ENCODE results near the gene SMG7.
A peak's percentile ranks its signal among the peaks of the same experiment; 100 is the strongest.
"Not testable (repeated sequence)": the region's sequence is repeated elsewhere in the genome, so short reads cannot be mapped to it uniquely, and the experiment has no call there.

Gene SMG7, protein sequence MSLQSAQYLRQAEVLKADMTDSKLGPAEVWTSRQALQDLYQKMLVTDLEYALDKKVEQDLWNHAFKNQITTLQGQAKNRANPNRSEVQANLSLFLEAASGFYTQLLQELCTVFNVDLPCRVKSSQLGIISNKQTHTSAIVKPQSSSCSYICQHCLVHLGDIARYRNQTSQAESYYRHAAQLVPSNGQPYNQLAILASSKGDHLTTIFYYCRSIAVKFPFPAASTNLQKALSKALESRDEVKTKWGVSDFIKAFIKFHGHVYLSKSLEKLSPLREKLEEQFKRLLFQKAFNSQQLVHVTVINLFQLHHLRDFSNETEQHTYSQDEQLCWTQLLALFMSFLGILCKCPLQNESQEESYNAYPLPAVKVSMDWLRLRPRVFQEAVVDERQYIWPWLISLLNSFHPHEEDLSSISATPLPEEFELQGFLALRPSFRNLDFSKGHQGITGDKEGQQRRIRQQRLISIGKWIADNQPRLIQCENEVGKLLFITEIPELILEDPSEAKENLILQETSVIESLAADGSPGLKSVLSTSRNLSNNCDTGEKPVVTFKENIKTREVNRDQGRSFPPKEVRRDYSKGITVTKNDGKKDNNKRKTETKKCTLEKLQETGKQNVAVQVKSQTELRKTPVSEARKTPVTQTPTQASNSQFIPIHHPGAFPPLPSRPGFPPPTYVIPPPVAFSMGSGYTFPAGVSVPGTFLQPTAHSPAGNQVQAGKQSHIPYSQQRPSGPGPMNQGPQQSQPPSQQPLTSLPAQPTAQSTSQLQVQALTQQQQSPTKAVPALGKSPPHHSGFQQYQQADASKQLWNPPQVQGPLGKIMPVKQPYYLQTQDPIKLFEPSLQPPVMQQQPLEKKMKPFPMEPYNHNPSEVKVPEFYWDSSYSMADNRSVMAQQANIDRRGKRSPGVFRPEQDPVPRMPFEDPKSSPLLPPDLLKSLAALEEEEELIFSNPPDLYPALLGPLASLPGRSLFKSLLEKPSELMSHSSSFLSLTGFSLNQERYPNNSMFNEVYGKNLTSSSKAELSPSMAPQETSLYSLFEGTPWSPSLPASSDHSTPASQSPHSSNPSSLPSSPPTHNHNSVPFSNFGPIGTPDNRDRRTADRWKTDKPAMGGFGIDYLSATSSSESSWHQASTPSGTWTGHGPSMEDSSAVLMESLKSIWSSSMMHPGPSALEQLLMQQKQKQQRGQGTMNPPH

DNA sequence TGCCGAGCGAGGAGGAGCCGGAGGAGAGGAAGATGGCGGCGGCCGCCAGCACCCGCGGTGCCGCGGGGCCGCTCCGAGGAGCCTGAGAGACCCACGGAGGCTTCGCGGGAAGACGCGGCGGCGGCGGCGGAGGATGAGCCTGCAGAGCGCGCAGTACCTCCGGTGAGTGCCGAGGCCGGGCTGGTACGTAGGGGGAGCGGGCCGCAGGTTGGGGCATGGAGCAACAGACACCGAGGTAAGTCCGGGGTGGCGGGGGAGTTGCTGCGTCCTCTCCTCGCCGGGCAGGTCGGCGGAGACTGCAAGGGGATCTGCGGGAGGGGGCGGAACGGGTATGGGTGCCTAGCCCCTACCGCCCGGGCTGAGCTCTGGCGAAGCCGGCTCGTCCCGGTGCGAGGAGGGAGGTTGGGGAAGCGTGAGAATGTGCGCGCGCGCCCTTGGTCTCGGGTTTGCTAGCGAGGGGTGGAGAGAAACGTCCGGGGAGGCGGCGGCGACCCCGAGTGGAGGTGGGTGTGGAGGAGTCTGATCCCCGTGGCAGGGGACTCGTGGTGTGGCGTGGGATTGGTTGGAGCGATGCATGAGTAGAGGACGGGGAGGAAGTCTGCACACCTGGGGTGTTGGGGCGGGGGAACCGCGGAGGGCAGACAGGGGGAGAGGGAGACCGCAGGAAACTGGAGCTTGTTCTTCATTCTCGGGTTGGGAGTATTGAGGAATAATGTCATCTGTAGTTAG, at the start of gene SMG7:
SMG7 (plus strand) TSS at position 12 of the 729 bp plus-strand sequence; CDS start at position 134, 122 bp downstream.
- DNase-seq (ENCODE audit: low read depth in 1 of 2, low spot score in 1 of 2): peak in 1 of 2 donors; percentile 27

DNA sequence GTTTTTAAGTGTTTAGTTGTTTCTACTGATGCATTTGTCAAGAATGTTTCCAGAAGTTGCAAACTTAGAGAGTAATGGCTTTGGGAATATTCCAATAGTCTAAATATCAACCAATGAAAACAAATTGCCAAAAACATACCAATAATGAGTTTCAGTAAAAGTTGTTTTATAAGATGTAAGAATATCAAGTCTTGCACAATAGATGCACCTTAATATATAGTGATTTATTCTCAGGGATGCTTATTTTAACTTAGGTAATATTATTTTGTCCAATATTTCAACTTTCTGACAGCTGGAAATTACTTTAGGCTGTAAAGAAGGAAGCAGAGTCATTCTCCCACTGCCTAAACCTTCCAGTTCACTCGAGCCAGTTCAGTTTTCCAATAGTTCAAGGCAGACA, 48.8 kb upstream of the SMG7 start:
- no peak for DNase-seq (ENCODE audit: low read depth in 1 of 2, low spot score in 1 of 2)

DNA sequence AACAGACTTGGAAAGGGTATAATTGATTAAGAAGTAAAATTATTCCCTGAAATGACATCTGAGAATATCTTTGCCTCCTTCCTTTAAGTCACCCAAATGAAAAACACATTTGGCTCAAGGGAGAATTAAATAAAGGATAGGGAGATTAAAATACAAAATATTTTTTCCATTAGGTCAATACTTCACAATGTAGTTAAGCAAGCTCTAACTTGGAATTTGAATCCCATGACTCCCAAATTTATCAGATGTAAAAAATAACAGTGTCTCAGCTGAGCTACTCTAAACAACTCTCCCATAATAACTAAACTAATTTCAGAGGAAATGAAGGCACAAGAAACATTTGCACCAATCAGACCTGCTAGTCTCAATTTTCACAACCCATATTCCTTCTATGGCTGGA, 47.6 kb upstream of the SMG7 start:
- no peak for DNase-seq (ENCODE audit: low read depth in 1 of 2, low spot score in 1 of 2)

DNA sequence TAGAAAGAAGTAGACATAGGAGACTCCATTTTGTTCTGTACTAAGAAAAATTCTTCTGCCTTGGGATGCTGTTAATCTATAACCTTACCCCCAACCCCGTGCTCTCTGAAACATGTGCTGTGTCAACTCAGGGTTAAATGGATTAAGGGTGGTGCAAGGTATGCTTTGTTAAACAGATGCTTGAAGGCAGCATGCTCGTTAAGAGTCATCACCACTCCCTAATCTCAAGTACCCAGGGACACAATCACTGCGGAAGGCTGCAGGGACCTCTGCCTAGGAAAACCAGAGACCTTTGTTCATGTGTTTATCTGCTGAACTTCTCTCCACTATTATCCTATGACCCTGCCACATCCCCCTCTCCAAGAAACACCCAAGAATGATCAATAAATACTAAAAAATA, 44.7 kb upstream of the SMG7 start:
- not testable (repeated sequence) for DNase-seq (ENCODE audit: low read depth in 1 of 2, low spot score in 1 of 2)

DNA sequence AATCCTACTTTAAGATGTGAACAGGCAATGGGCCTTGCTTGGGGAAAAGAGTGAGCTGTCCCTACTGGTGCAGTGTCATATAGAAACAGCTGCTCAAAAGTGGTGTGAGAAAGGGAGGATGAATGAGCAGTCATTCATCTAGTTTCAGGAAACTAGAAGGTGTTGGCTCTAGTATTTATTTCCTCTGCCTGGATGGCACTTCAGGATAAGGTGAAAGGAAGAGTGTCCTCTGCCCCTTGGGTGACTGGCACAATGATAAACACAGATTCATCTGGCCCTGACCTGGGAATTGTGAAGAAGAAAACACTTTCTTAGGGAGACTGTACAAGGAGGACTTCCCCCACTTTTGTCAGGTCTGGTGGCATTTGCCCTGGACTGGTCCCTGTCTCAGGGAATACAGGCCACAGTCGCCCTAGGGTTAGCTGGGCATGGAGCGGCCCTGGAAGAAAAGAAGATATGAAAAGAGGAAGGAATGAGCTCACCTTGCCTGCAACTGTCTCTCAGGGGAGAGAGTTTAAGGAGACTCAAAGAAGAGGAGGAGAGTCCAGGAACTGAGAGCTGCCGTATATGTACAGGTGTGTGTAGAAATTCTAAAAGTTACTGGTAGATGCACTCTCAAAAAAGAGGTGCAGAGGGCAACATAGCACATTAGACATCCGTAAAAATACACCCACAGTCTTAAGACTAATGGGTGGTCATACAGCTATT, 40.3 kb upstream of the SMG7 start:
- no peak for DNase-seq (ENCODE audit: low read depth in 1 of 2, low spot score in 1 of 2)

DNA sequence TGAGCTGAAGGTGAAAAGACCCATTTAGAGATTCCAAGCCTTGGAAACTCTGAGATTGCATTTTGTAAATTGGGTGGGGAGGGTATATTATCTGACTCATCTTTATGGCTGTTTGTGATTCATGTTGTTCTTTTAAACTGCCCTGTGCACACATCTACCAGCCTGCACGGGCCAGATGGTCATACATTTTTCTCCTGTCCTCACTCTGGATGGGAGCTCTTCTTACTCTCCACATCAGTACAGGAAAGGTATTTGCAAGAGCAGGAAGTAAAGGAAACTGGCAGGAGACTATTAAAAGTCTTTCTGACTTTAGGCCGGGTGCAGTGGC, 39.8 kb upstream of the SMG7 start:
- DNase-seq (ENCODE audit: low read depth in 1 of 2, low spot score in 1 of 2): no peak

DNA sequence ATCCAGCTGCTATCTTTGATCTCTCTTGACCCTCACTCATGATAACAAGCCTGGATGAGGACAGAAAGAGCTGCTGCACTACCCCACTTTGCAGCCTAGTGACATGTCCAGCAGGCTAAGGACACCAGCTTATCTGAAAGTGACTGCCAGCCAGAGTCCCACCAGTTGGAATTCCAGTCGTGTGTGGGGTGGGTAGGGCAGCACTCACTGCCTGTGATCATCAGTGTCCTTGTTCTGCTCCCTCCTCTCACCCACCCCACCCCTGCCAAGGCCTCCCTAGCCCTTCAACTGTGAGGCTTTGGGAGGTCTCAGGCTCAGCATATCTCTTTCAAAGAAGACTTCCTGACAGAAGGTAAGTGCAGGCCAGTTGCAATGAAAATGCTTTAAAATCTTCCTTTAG, 38.6 kb upstream of the SMG7 start:
- DNase-seq (ENCODE audit: low read depth in 1 of 2, low spot score in 1 of 2): no peak

DNA sequence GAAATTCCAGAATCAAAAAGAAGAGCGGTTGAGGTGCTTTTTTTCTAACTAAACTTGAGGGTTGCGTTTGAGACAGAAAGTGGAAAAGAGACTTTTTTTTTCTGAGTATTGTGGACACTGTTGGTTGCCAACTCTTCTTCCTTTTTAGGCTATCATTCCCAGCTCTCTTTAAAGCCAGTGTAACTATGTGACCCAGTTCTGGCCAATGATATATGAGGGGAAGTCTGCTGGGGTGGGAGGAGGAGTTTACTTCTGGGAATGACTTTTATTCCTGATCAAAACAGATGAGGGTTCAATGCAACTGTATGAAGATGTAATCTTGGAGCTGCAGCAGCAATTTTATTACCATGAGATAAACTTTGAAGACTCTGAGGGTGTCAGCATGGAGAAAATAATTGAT, 36.8 kb upstream of the SMG7 start:
- DNase-seq (ENCODE audit: low read depth in 1 of 2, low spot score in 1 of 2): no peak

DNA sequence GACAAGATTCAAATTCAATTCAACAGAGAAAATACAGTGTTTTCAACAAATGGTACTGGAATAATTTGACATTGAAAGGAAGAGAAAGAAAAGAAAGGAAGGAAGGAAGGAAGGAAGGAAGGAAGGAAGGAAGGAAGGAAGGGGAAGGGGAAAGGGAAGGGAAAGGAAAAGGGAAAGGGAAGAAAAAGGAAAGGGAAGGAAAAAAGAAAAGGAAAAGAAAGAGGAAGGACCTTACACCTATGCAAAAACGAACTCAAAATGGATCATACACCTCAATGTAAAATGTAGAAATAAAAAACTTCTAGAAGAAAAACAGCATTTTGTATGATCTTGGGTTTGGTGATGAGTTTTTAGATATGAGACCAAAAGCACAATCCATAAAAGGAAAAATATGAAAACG, 34.2 kb upstream of the SMG7 start:
- DNase-seq (ENCODE audit: low read depth in 1 of 2, low spot score in 1 of 2): no peak

DNA sequence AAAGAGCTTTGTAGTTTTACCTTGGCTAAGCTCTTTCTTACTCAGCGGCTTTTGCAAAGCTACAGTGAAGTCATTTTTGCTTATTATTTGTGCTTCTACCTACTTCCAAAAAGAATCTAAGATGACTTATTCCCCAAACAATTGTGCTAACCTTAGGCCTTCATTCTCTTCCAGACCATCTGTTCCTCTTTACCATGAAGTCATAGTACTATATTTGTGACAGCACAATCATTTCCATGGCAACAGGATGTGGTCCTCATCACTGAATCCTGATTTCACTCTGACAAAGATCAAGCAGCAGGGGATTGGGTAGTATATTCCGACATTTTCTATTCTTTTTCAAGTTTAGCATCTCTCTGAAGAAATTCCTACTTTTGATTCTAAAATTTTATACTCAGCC, 29.3 kb upstream of the SMG7 start:
- no peak for DNase-seq (ENCODE audit: low read depth in 1 of 2, low spot score in 1 of 2)

DNA sequence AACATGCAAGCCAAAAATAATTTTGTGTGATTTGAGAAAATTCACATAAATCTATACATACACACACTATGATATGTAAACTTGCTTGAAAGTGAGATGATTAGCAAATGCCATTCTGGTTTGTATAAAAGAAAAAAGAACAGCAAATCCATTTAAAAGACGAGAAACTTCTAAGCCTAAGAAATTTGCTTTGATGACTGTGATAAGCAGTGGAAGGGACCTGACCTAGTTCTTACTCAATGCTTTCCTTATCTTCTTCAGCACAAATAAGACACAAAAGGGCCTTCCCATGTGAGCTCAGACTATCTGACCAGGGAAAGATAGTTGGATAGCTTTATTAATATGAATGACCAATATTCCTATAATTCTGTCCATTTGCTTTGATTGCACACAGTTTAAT, 28.8 kb upstream of the SMG7 start:
- no peak for DNase-seq (ENCODE audit: low read depth in 1 of 2, low spot score in 1 of 2)

DNA sequence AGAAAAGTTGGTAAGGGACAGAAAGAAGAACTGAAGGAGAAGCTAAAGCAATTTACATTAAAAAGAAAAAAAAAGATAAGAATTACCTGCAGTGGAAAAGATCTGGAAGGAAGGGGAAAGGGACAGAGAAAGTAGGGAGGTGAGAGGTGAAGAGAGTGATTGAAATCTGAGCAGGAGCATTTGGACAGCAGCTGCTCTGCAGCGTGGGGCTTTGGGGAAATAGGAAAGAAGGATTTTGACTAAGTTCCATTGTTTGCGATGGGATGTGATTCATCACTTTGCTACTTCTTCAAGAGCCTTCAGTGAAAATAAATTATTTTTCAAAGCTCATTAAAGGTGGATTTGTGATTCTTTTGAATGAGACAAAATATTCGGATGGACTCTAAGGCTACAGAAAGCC, 28.1 kb upstream of the SMG7 start:
- no peak for DNase-seq (ENCODE audit: low read depth in 1 of 2, low spot score in 1 of 2)

DNA sequence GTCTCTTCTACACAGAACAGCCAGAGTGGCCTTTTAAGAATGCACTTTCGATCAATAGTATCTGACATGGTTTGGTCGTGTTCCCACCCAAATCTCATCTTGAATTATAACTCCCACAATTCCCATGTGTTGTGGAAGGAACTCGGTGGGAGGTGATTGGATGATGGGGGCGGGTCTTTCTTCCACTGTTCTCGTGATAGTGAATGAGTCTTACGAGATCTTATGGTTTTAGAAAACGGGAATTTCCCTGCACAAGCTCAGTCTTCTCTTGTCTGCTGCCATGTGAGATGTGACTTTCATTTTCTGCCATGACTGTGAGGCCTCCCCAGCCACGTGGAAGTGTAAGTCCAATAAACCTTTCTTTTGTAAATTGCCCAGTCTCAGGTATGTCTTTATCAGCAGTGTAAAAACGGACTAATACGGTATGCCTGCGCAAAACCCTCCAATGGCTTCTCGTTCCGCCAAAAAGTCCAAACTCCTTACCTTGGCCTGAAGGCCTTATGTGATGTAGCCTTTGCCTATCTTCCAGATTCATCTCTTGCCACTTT, 23.0 kb upstream of the SMG7 start:
- DNase-seq (ENCODE audit: low read depth in 1 of 2, low spot score in 1 of 2): no peak

DNA sequence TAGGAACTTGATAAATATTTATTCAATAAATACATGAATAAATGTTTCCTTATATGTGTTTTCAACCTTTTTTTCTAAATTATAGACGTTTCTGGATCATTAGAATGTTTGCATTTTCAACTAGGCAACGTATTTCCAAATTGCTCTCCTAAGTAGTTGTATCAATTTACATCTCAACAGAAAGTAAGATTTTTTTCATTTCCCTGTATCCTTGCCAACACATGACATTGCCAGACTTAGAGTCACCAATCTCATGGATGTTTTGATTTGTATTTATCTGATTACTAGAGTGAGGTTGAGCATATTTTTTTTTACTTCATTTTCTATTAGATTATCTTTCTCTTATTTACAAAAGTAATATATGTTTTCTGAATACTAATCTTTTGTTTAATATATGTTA, 22.2 kb upstream of the SMG7 start:
- DNase-seq (ENCODE audit: low read depth in 1 of 2, low spot score in 1 of 2): no peak

DNA sequence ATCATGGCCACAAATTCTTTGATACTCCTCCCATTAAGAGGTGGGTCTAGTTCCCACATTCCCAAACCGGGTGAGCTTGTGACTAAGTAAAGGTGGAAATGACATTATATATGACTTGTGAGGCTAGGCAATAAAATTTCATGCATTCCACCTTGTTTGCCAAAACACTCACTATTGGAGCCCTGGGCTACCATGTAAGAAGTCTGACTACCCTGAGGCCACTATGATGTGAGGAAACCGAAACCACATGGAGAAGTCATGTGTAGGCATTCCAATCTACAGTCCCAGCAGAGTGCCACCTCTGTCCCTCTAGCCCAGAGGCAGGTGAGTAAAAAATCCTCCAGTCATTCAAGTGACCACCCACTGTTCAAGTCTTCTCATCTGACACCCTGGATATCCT, 17.9 kb upstream of the SMG7 start:
- no peak for DNase-seq (ENCODE audit: low read depth in 1 of 2, low spot score in 1 of 2)

DNA sequence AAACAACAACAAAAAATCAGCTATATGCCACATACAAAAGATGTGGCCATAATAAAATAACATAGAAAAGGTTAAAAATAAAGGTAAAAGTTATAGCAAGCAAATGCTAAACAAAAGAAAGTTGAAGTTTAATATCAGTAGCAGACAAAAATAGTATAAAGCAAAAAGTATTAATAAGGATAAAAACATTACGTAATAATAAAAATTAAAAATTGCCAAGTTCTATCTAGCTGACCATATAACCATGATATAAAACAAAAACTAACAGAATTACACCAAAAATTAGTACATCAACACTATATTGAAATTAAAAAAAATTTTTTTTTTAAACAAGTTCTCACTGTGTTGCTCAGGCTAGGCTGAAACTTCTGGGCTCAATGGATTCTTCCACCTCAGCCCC, 15.5 kb upstream of the SMG7 start:
- DNase-seq (ENCODE audit: low read depth in 1 of 2, low spot score in 1 of 2): no peak

DNA sequence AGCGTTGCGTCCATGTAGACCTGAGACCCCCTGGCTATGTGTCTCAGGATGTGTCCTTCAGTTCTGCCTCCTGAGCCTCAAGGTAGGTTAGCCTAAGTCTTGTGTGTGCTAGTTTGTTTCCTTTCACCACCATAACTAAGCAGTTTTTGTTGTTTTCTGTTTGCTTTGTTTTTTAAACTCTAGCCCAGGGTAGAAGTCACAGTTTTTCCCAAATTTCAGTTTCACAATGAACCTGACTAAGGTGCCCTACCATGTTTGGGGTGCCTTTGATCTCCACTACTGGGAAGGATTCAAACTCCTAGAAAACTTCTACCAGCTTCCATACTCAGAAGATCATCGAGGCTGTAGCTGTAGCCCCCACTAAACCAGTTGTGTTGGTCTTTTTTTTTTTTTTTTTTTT, 14.8 kb upstream of the SMG7 start:
- no peak for DNase-seq (ENCODE audit: low read depth in 1 of 2, low spot score in 1 of 2)

DNA sequence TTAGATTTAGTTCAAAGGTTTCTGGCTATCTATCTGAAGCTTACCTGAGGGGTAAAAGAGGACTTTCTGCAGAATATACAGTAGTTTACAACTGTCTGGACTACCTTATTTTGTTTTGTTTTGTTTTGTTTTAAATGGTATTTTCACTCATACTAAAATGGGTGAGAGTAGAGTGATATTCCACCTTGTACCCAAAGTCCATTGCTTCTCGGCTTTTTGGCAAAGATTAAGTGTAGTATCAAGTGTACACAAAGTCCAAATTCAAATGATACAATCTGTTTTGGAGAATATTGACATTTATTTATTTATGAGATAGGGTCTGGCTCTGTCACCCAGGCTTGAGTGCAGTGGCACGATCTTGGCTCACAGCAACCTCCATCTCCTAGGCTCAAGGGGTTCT, 11.7 kb upstream of the SMG7 start:
- no peak for DNase-seq (ENCODE audit: low read depth in 1 of 2, low spot score in 1 of 2)

DNA sequence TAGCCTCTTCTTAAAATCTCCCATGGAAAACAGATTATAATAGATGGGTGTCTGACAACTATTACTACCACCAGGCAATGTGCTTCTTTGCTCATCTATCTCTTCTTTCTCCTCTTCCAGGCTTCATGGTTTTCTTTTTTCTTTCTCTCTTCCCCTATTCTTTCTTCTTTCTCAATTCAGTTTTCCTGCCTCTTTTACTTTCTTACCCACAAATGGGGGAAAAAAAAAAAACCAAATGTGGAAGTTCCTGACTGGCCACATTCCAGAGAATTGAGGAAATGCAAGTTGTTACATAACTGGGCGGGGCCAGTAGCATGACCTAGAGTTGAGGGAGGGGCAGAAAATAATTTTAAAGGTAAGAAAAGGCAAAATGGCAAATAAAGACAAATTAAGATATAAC, 10.9 kb upstream of the SMG7 start:
- no peak for DNase-seq (ENCODE audit: low read depth in 1 of 2, low spot score in 1 of 2)

DNA sequence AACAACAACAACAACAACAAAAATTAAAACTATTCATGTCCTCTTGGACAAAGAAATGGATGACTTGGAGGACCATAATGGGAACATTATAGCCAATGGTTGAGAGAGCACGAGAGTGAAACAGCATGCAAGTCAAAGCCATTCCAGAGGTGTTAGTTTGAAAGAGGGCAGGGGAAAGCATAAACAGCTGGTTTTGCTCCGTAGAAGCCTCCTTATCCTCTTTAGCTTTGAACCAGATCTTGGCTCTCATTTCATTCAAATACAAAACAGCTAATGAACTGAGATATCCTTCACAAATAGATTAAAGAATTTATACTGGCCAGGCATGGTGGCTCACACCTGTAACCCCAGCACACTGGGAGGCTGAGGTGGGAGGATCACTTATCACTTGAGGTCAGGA, 8.7 kb upstream of the SMG7 start:
- no peak for DNase-seq (ENCODE audit: low read depth in 1 of 2, low spot score in 1 of 2)

Measured in activated CD4-positive, alpha-beta T cell treated with anti-CD3 and anti-CD28 coated beads, Interleukin-2, amount 50 U/mL, for 24 hours (primary cell).